Embryonic facial prominence (tissue), 1 donor: ENCODE results near the gene S100A3.
"Not testable (repeated sequence)": the region's sequence is repeated elsewhere in the genome, so short reads cannot be mapped to it uniquely, and the experiment has no call there.

Source experiments
- DNase-seq: peaks from one replicate; pipeline ENCODE4 v3.0.0-alpha.2; 2016; ENCODE audit errors: extremely low spot score

S100A3 gene

GRCh38 chr1:153534925-153535241 lies 14.2 kb downstream of the S100A3 start:
- no peak for DNase-seq

GRCh38 chr1:153534226-153534924 lies 14.7 kb downstream of the S100A3 start:
- DNase-seq = no peak

- DNase-seq = no peak
Measured at GRCh38 chr1:153533689-153534201, 15.3 kb downstream of the S100A3 start.

- peak; percentile 78 for DNase-seq
Measured at GRCh38 chr1:153532769-153533599, 16.1 kb downstream of the S100A3 start.

GRCh38 chr1:153532181-153532580 lies 16.9 kb downstream of the S100A3 start:
- DNase-seq = no peak

GRCh38 chr1:153531638-153532037 lies 17.4 kb downstream of the S100A3 start:
- DNase-seq = no peak

GRCh38 chr1:153527683-153528040 lies 21.4 kb downstream of the S100A3 start:
- no peak for DNase-seq

- DNase-seq = no peak
Measured at GRCh38 chr1:153527023-153527682, 21.9 kb downstream of the S100A3 start.

- no peak for DNase-seq
Measured at GRCh38 chr1:153526132-153526543, 22.9 kb downstream of the S100A3 start.

- no peak for DNase-seq
Measured at GRCh38 chr1:153525088-153525728, 23.9 kb downstream of the S100A3 start.

GRCh38 chr1:153522353-153523048 lies 26.6 kb downstream of the S100A3 start:
- not testable (repeated sequence) for DNase-seq

GRCh38 chr1:153521808-153522207 lies 27.2 kb downstream of the S100A3 start:
- DNase-seq = not testable (repeated sequence)

GRCh38 chr1:153520818-153521476 lies 28.1 kb downstream of the S100A3 start:
- DNase-seq = no peak

- not testable (repeated sequence) for DNase-seq
Measured at GRCh38 chr1:153520137-153520691, 28.8 kb downstream of the S100A3 start.

GRCh38 chr1:153519242-153519641 lies 29.8 kb downstream of the S100A3 start:
- no peak for DNase-seq

- DNase-seq = no peak
Measured at GRCh38 chr1:153515504-153516394, 33.3 kb downstream of the S100A3 start.

- no peak for DNase-seq
Measured at GRCh38 chr1:153513666-153514065, 35.4 kb downstream of the S100A3 start.

GRCh38 chr1:153513023-153513422 lies 36.0 kb downstream of the S100A3 start:
- DNase-seq = no peak

- DNase-seq = peak; percentile 48
Measured at GRCh38 chr1:153510984-153511410, 38.1 kb downstream of the S100A3 start.
